HEK293 (cell line): ENCODE results near the gene LAMA4.

Source experiments
- CTCF ChIP-seq: fragments of 450-650 bp; formaldehyde crosslinking; IDR thresholded peaks from 2 replicates; pipeline ENCODE4 v1.5.1; 2016; ENCODE audit warnings: missing biosample characterization, missing genetic modification characterization
- MZF1 ChIP-seq: fragments of 450-650 bp; formaldehyde crosslinking; IDR thresholded peaks from 2 replicates; pipeline ENCODE4 v1.5.1; 2017; ENCODE audit warnings: missing biosample characterization, missing genetic modification characterization, borderline replicate concordance
- RBAK ChIP-seq: fragments of 450-650 bp; formaldehyde crosslinking; IDR thresholded peaks from 2 replicates; pipeline ENCODE4 v1.5.1; 2016; ENCODE audit warnings: missing biosample characterization, missing genetic modification characterization
- ZBTB21 ChIP-seq: fragments of 450-650 bp; formaldehyde crosslinking; IDR thresholded peaks from 2 replicates; pipeline ENCODE4 v1.5.1; 2017; ENCODE audit warnings: missing biosample characterization, missing genetic modification characterization
- ZNF133 ChIP-seq: fragments of 450-650 bp; formaldehyde crosslinking; IDR thresholded peaks from 2 replicates; pipeline ENCODE4 v1.5.1; 2016; ENCODE audit warnings: missing biosample characterization, missing genetic modification characterization
- ZNF433 ChIP-seq: fragments of 450-650 bp; formaldehyde crosslinking; IDR thresholded peaks from 2 replicates; pipeline ENCODE4 v1.5.1; 2016; ENCODE audit warnings: missing biosample characterization, missing genetic modification characterization, low read depth
- ZNF449 ChIP-seq: fragments of 450-650 bp; formaldehyde crosslinking; IDR thresholded peaks from 2 replicates; pipeline ENCODE4 v1.5.1; 2017; ENCODE audit warnings: missing biosample characterization, mild to moderate bottlenecking, missing genetic modification characterization, moderate library complexity

GRCh38 chr6:112153926-112154607 is 100.3 kb downstream of the LAMA4 start:
- TF ChIP-seq RBAK (tag by site-specific recombination) (no peak), ZNF133 (tag by site-specific recombination) (no peak), CTCF (tag by site-specific recombination) (no peak), ZBTB21 (tag by site-specific recombination) (no peak), ZNF433 (no peak), MZF1 (tag by site-specific recombination) (no peak), ZNF449 (no peak)
